Fibroblast of lung (primary cell): ENCODE results near the gene GRK1.

Experiments
- EZH2 ChIP-seq: IDR thresholded peaks from 2 replicates; pipeline ENCODE4 v1.5.1; 2012; ENCODE audit warnings: low read length, control low read depth, mild to moderate bottlenecking; ENCODE audit errors: missing control alignments
- TF ChIP-seq, protein P1 (sequence below), 2 donors: IDR thresholded peaks in 1 of 2; conservative IDR thresholded peaks in 1 of 2; 1 replicate in 1 of 2; 2 replicates in 1 of 2; pipeline ENCODE4 v1.5.1; 2011 to 2012; ENCODE audit warnings: low read length in 2 of 2, control low read depth in 1 of 2, inconsistent platforms in 1 of 2, low read depth in 1 of 2, mild to moderate bottlenecking in 1 of 2

DNA sequence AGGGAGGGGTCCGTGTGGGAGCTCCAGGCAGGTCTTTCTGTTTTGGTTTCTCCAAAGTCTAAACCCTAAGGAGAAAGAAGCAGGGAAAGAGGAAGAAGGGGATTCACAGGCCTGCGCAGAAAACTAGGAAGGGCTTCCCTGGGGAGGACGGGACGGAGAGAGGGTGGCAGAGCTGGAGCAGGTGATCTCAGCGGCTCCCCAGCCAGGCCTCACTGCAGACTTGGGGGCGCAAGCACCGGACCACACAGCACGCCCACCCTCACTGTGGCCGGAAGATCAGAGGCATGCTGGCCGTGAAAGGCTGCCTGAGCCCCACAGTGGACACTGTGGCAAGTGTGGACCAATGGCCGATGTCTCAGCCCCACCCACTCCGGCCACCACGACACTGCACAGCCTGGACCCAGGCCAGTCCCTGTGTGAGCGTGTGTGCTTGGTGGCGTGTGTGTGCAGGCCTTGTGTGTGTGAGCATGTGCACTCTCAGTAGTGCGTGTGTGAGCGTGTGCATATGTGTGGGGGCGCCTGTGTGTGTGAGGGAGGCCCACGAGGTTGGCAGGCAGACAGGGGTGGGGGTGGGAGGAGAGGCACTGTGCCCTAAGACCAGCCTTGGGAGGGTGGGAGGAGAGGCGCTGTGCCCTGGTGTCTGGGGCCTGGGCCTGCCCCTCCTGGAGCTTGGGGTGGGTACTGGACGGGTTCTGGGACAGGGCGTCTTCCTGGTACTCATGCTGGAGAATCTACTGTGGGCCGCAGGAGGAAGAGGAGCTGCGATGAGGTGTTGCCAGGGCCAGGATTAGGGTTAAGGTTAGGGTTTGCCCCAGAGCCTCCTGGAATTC is 76.6 kb downstream of the GRK1 start:
- TF ChIP-seq, protein P1, sequence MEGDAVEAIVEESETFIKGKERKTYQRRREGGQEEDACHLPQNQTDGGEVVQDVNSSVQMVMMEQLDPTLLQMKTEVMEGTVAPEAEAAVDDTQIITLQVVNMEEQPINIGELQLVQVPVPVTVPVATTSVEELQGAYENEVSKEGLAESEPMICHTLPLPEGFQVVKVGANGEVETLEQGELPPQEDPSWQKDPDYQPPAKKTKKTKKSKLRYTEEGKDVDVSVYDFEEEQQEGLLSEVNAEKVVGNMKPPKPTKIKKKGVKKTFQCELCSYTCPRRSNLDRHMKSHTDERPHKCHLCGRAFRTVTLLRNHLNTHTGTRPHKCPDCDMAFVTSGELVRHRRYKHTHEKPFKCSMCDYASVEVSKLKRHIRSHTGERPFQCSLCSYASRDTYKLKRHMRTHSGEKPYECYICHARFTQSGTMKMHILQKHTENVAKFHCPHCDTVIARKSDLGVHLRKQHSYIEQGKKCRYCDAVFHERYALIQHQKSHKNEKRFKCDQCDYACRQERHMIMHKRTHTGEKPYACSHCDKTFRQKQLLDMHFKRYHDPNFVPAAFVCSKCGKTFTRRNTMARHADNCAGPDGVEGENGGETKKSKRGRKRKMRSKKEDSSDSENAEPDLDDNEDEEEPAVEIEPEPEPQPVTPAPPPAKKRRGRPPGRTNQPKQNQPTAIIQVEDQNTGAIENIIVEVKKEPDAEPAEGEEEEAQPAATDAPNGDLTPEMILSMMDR (conservative IDR thresholded peaks at IDR 0.05 in 1 of 2, IDR thresholded peaks at IDR 0.05 in 1 of 2; ENCODE audit: low read depth in 1 of 2, low read length in 2 of 2) = no peak
- no peak for TF ChIP-seq EZH2
